Measurements from ENCODE around the gene PTPRA. TPM values are rescaled to one million over a fixed set of nuclear protein-coding genes. Genes with fewer than 3 reads are reported as not detected.

Gene PTPRA
- total RNA-seq, result 10 to 100 TPM; 52.4 to 58.7 TPM
- 99.6 TPM for polyA plus RNA-seq (2013, experiment 1 of 2)
- polyA plus RNA-seq (2013, experiment 2 of 2), result 93.7 TPM
- long read RNA-seq, experiment 1, partial matches to known transcripts, result 16 of 36 reads
- long read RNA-seq, experiment 1, other reads (novel, unspliced or antisense), result 15 of 36 reads
- long read RNA-seq, experiment 2, transcript PTPRA-205 (24 exons, 3,337 nt), result minor isoform, 8 of 210 reads
- long read RNA-seq, experiment 2, transcript PTPRA-201 (23 exons, 3,725 nt), result major isoform, 113 of 210 reads
- long read RNA-seq, experiment 2, partial matches to known transcripts, result 13 of 210 reads
- long read RNA-seq, experiment 2, other reads (novel, unspliced or antisense), result 76 of 210 reads
- long read RNA-seq, experiment 3, partial matches to known transcripts, result 7 of 17 reads
- long read RNA-seq, experiment 3, other reads (novel, unspliced or antisense), result 7 of 17 reads
- long read RNA-seq, experiment 4, partial matches to known transcripts, result 2 of 2 reads
- long read RNA-seq, experiment 4, other reads (novel, unspliced or antisense), result 0 of 2 reads

GRCh38 chr20:2873010-2873746 is at the start of gene PTPRA:
PTPRA (plus strand) TSS chr20:2873481; CDS start chr20:2964278, 90,797 bp downstream.
- no peaks in the 10 kb centered on the region for H3K9me3 Mint-ChIP-seq
- H3K4me3 Mint-ChIP-seq, result peak within 1 kb of the TSS; percentile 81
- no peak for TF ChIP-seq CTCF (conservative IDR thresholded peaks at IDR 0.05)
- Histone ChIP-seq H3K27ac (ENCODE audit: low read depth, low read length) (no peak within 1 kb of the TSS), H3K9me3 (ENCODE audit: control insufficient read depth, low read length) (no peaks in the 10 kb centered on the region), H3K4me1 (ENCODE audit: control insufficient read depth, insufficient read depth, low read length) (peaks cover 9% of the 10 kb centered on the region), H3K9ac (ENCODE audit: extremely low read depth, low read length, poor library complexity, severe bottlenecking) (peak within 1 kb of the TSS; percentile 52), H3K27me3 (ENCODE audit: control insufficient read depth, insufficient read depth, low read length, poor library complexity, severe bottlenecking) (peaks cover 19% of the 10 kb centered on the region), H3K4me3 (ENCODE audit: low read length) (peak within 1 kb of the TSS; percentile 96), H3K36me3 (ENCODE audit: control insufficient read depth, insufficient read depth, low read length) (no peaks in the 10 kb centered on the region)
- 0% methylated on average over 10 to 83 of the region's 83 CpGs for WGBS, 2 experiments (ENCODE audit: insufficient coverage in 1 of 2, insufficient read length in 1 of 2)
- H3K27me3 Mint-ChIP-seq (ENCODE audit: insufficient read depth), result peaks cover 20% of the 10 kb centered on the region
- peaks cover 20% of the 10 kb centered on the region for H3K4me1 Mint-ChIP-seq
- peak; percentile 97 for DNase-seq
- peaks cover 6% of the 10 kb centered on the region for H3K36me3 Mint-ChIP-seq (ENCODE audit: low read depth)
- peak within 1 kb of the TSS; percentile 85 for H3K27ac Mint-ChIP-seq

DNA sequence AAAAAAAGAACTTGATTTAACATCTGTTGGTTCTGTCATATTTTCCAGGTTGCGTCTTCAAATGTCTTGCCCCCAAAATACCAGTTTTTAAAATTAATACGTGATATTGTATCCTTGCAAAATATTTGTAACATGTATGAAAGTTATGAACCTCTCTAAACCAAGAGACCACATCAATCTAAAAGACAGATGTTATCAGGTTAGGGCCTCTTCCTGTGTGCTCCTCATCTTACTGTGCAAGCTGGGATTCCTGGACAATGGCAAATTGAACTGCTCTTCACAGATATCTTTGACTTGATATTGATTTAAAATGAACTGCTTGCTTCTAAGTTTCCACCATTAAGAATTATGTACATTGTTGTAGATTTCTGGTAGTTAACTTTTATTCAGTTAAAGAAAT is 47.5 kb upstream of the PTPRA start:
- Mint-ChIP-seq H3K27ac (no peak overlapping the region), H3K27me3 (ENCODE audit: insufficient read depth) (peaks cover 58% of the 10 kb centered on the region), H3K4me3 (no peak overlapping the region), H3K36me3 (ENCODE audit: low read depth) (no peaks in the 10 kb centered on the region), H3K4me1 (peaks cover 8% of the 10 kb centered on the region), H3K9me3 (no peaks in the 10 kb centered on the region)
- TF ChIP-seq CTCF (conservative IDR thresholded peaks at IDR 0.05), result no peak
- 92% methylated on average over 2 of the region's 2 CpGs; no CpG with 5 or more reads in 1 of the 2 experiments for WGBS, 2 experiments (ENCODE audit: insufficient coverage in 1 of 2, insufficient read length in 1 of 2)
- Histone ChIP-seq H3K27ac (ENCODE audit: low read depth, low read length) (no peak overlapping the region), H3K27me3 (ENCODE audit: control insufficient read depth, insufficient read depth, low read length, poor library complexity, severe bottlenecking) (peaks cover 55% of the 10 kb centered on the region), H3K9ac (ENCODE audit: extremely low read depth, low read length, poor library complexity, severe bottlenecking) (no peak overlapping the region), H3K4me1 (ENCODE audit: control insufficient read depth, insufficient read depth, low read length) (no peaks in the 10 kb centered on the region), H3K9me3 (ENCODE audit: control insufficient read depth, low read length) (no peaks in the 10 kb centered on the region), H3K4me3 (ENCODE audit: low read length) (no peak overlapping the region), H3K36me3 (ENCODE audit: control insufficient read depth, insufficient read depth, low read length) (no peaks in the 10 kb centered on the region)
- DNase-seq, result no peak

- H3K27ac Mint-ChIP-seq, result no peak overlapping the region
- H3K9me3 ChIP-seq (ENCODE audit: control insufficient read depth, low read length), result no peaks in the 10 kb centered on the region
- 75 to 83% methylated on average over 1 to 4 of the region's 4 CpGs for WGBS, 2 experiments (ENCODE audit: insufficient coverage in 1 of 2, insufficient read length in 1 of 2)
- DNase-seq, result no peak
- H3K36me3 ChIP-seq (ENCODE audit: control insufficient read depth, insufficient read depth, low read length), result no peaks in the 10 kb centered on the region
- no peaks in the 10 kb centered on the region for H3K9me3 Mint-ChIP-seq
- TF ChIP-seq CTCF (conservative IDR thresholded peaks at IDR 0.05), result no peak
- no peaks in the 10 kb centered on the region for H3K36me3 Mint-ChIP-seq (ENCODE audit: low read depth)
- no peaks in the 10 kb centered on the region for H3K4me1 ChIP-seq (ENCODE audit: control insufficient read depth, insufficient read depth, low read length)
- H3K9ac ChIP-seq (ENCODE audit: extremely low read depth, low read length, poor library complexity, severe bottlenecking), result no peak overlapping the region
- H3K4me3 Mint-ChIP-seq, result no peak overlapping the region
- peaks cover 5% of the 10 kb centered on the region for H3K4me1 Mint-ChIP-seq
- peaks cover 46% of the 10 kb centered on the region for H3K27me3 ChIP-seq (ENCODE audit: control insufficient read depth, insufficient read depth, low read length, poor library complexity, severe bottlenecking)
- no peak overlapping the region for H3K27ac ChIP-seq (ENCODE audit: low read depth, low read length)
- H3K27me3 Mint-ChIP-seq (ENCODE audit: insufficient read depth), result peaks cover 49% of the 10 kb centered on the region
- H3K4me3 ChIP-seq (ENCODE audit: low read length), result no peak overlapping the region
Measured at GRCh38 chr20:2826655-2827054, 46.6 kb upstream of the PTPRA start.

Data from endodermal cell (in vitro differentiated cells).